Central memory CD8-positive, alpha-beta T cell (primary cell): ENCODE data around the gene DNAJC17.
A peak's percentile ranks its signal among the peaks of the same experiment; 100 is the strongest.

Experiments
- ATAC-seq: fragments of 150-1000 bp; cut with Tn5 transposase; replicated peaks from 2 replicates; pipeline ENCODE4 v1.10.0; 2022; ENCODE audit warnings: mild to moderate bottlenecking, moderate FRiP score, moderate number of reproducible peaks; ENCODE audit not compliant: poor library complexity, severe bottlenecking; ENCODE audit errors: extremely low read depth
- DNase-seq, 2 donors: peaks; one replicate each; pipeline ENCODE4 v3.0.0; 2021; ENCODE audit warnings: low spot score in 2 of 2
- H3K27ac Mint-ChIP-seq: one replicate; pipeline ENCODE4 v1.8.0; 2022; ENCODE audit warnings: low read depth, mild to moderate bottlenecking, moderate library complexity, mixed read lengths
- H3K27me3 Mint-ChIP-seq: one replicate; pipeline ENCODE4 v1.8.0; 2022; ENCODE audit warnings: mixed read lengths
- H3K36me3 Mint-ChIP-seq: one replicate; pipeline ENCODE4 v1.8.0; 2022; ENCODE audit warnings: mild to moderate bottlenecking, moderate library complexity, mixed read lengths; ENCODE audit not compliant: insufficient read depth
- H3K4me1 Mint-ChIP-seq: one replicate; pipeline ENCODE4 v1.8.0; 2022; ENCODE audit warnings: mixed read lengths
- H3K4me3 Mint-ChIP-seq: one replicate; pipeline ENCODE4 v1.8.0; 2022; ENCODE audit warnings: mild to moderate bottlenecking, moderate library complexity, mixed read lengths
- H3K9me3 Mint-ChIP-seq: one replicate; pipeline ENCODE4 v1.8.0; 2022; ENCODE audit warnings: mixed read lengths

Gene DNAJC17

DNA sequence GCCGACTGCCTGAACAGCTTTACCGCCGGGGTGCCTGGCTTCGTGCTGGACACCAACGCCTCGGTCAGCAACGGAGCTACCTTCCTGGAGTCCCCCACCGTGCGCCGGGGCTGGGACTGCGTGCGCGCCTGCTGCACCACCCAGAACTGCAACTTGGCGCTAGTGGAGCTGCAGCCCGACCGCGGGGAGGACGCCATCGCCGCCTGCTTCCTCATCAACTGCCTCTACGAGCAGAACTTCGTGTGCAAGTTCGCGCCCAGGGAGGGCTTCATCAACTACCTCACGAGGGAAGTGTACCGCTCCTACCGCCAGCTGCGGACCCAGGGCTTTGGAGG is 37.4 kb upstream of the DNAJC17 start:
- peak overlapping the region; percentile 88 for H3K4me3 Mint-ChIP-seq
- peaks cover 2% of the 10 kb centered on the region for H3K36me3 Mint-ChIP-seq

DNA sequence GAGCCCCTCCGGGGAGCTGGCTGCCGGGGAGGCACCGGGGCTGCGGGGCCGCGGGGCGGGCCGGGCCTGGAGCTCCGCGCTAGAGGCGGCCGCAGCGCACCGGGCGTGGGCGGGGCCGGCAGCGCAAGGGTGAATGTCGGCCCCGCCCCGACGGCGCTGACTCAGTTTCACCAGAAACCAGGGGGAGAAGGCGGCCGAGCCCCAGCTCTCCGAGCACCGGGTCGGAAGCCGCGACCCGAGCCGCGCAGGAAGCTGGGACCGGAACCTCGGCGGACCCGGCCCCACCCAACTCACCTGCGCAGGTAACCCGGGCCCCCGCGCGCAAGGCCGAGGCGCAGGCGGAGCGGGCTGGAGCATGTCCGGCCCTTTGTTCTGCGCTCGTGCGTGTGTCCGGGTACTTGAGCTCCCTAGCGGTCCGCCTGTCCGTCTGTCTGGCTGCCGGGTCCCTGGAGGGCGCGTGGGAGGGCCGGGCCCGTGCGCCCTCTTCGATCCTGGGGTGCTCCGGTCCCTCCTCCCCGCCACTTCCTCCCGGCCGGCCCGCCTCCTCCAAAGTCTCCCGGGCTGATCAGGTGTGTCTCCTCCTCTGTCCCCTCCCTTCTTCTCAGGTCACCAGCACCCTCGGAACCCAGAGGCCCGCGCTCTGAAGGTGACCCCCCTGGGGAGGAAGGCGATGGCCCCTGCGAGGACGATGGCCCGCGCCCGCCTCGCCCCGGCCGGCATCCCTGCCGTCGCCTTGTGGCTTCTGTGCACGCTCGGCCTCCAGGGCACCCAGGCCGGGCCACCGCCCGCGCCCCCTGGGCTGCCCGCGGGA is 36.8 kb upstream of the DNAJC17 start, which contains the start of gene SPINT1:
Gene SPINT1 (plus strand): TSS at position 164 of the 811 bp plus-strand sequence. CDS start 507 bp downstream, at position 671.
- Mint-ChIP-seq H3K36me3 (peaks cover 2% of the 10 kb centered on the region), H3K4me1 (peaks cover 12% of the 10 kb centered on the region), H3K4me3 (peak within 1 kb of the TSS; percentile 88)

More for the DNA sequence above, 37.4 kb upstream of the DNAJC17 start:
- DNase-seq (peak in 1 of 2 donors; percentile 13), ATAC-seq (peak; percentile 69)
- H3K4me1 Mint-ChIP-seq, result peaks cover 12% of the 10 kb centered on the region
- no peaks in the 10 kb centered on the region for H3K27me3 Mint-ChIP-seq
- peak overlapping the region; percentile 29 for H3K27ac Mint-ChIP-seq
- no peaks in the 10 kb centered on the region for H3K9me3 Mint-ChIP-seq

DNA sequence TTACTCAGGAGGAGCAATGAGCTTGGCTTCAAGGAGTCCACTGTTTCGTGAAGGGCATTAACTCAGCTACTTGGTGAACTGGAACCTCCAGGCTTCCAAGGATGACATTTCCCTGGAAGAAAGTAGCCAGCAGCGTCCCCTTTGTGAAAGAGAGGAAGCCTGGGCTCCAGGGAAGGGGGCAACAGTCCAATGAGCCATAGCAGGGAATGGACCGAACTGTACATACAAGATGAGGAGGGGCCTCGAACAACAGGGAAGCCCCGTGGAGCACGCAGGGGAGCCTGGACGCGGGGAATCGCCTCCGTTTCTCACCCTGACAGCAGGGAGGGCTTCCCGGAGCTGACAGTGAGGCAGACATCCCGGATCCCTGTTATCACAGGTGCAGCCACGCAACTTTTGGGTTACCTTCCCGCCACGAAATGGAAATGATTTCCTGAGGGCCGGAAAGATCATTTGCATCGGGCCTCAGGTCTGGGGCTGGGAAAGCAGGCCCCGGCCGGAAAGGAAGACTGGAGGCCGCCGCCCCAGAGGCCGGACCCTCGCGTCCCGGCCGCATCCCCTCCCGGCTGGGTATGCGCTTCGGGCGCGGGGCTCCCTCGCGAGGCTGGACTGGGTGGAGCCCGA is 36.1 kb upstream of the DNAJC17 start:
- H3K9me3 Mint-ChIP-seq, result no peaks in the 10 kb centered on the region
- no peak for ATAC-seq
- H3K36me3 Mint-ChIP-seq, result peaks cover 2% of the 10 kb centered on the region
- peak overlapping the region; percentile 82 for H3K4me3 Mint-ChIP-seq
- no peak overlapping the region for H3K27ac Mint-ChIP-seq
- no peaks in the 10 kb centered on the region for H3K27me3 Mint-ChIP-seq
- DNase-seq, result no peak
- H3K4me1 Mint-ChIP-seq, result peaks cover 12% of the 10 kb centered on the region

More for the DNA sequence above, 36.8 kb upstream of the DNAJC17 start, which contains the start of gene SPINT1:
- Mint-ChIP-seq H3K27ac (peak within 1 kb of the TSS; percentile 29), H3K27me3 (no peaks in the 10 kb centered on the region), H3K9me3 (no peaks in the 10 kb centered on the region)
- DNase-seq (peak in 1 of 2 donors; percentile 10), ATAC-seq (peak; percentile 53)

DNA sequence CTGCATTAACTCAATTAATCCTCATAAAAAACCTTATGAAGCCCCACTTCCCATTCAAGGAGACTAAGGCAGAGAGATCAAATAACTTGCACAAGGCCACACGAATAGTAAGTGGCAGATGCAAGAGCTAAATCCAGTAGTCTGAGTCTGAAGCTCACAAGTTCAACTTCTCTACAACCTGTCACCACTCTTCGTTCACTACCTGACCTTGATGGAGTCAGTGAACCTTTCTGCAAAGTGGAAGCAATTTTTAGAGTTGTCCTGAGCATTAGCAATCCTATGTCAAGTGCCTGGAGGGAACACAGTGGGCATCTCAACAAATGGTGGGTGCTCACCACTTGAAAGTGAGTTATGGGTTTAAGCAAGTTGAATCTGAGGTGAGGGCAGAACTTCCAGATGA is 34.5 kb upstream of the DNAJC17 start:
- no peak for ATAC-seq
- Mint-ChIP-seq H3K27ac (no peak overlapping the region), H3K36me3 (peaks cover 2% of the 10 kb centered on the region), H3K4me1 (peaks cover 6% of the 10 kb centered on the region), H3K9me3 (no peaks in the 10 kb centered on the region), H3K4me3 (peak overlapping the region; percentile 82), H3K27me3 (no peaks in the 10 kb centered on the region)
- no peak for DNase-seq

DNA sequence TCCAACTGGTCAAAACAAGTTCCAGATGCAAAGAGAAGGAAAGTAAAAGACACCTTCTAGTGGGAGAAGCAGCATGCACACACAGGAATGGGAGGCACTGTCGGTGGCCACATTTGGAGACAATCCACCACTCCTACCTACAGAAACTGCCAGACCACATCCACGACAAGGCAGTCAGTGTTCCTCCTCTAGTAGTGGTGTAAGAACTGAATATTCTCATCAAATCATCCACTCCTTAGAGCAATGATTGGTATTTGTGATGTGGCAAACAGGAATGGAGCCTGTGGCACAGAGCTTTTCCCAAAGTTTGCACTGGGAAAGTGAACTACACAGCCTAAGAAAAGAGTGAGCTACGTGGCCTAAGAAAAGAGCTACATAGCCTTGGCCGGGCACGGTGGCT is 31.5 kb upstream of the DNAJC17 start:
- no peaks in the 10 kb centered on the region for H3K27me3 Mint-ChIP-seq
- no peak for ATAC-seq
- no peak overlapping the region for H3K27ac Mint-ChIP-seq
- H3K36me3 Mint-ChIP-seq, result no peaks in the 10 kb centered on the region
- H3K4me3 Mint-ChIP-seq, result no peak overlapping the region
- no peaks in the 10 kb centered on the region for H3K4me1 Mint-ChIP-seq
- no peaks in the 10 kb centered on the region for H3K9me3 Mint-ChIP-seq
- DNase-seq, result no peak

DNA sequence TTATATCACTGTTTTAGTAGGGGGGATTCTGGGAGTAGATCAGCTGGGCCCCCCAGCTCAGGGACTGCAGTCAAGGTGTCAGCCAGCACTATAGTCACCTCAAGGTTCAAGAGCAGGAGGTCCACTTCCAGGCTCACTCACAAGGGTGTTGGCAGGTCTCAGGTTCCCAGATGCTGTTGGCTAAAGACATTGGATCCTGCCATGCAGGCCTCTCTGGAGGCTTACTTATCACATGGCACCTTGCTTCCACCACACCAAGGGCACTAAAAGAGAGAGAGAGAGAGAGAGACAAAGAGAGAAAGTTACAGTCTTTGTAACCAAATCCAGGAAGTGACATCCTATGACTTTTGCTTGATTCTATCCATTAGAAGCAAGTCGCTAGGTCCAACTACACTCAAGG is 28.7 kb upstream of the DNAJC17 start:
- DNase-seq, result no peak
- Mint-ChIP-seq H3K9me3 (no peaks in the 10 kb centered on the region), H3K27ac (no peak overlapping the region), H3K36me3 (no peaks in the 10 kb centered on the region), H3K27me3 (no peaks in the 10 kb centered on the region), H3K4me3 (no peak overlapping the region), H3K4me1 (no peaks in the 10 kb centered on the region)
- ATAC-seq, result no peak

DNA sequence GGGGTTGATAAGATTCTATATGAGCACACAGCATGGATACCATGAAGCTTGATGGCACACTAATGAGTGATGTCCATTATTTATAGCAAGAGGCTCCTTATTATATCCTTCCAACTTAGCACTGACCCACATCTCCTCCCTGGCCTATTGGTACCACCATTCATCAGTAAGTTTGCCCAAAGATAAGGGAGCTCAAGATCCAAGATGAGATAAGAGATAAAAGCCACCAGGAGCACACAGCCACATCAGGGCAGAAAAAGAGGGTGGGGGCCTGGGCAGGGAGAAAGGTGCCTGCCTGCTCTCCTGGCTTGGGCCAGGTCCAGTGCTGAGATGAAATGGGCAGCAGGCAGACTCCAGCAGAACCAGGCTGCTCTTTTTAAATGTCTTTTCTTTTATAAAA is 25.6 kb upstream of the DNAJC17 start:
- H3K4me1 Mint-ChIP-seq, result no peaks in the 10 kb centered on the region
- H3K36me3 Mint-ChIP-seq, result no peaks in the 10 kb centered on the region
- H3K4me3 Mint-ChIP-seq, result no peak overlapping the region
- no peaks in the 10 kb centered on the region for H3K9me3 Mint-ChIP-seq
- H3K27me3 Mint-ChIP-seq, result no peaks in the 10 kb centered on the region
- ATAC-seq (no peak), DNase-seq (no peak)
- no peak overlapping the region for H3K27ac Mint-ChIP-seq

DNA sequence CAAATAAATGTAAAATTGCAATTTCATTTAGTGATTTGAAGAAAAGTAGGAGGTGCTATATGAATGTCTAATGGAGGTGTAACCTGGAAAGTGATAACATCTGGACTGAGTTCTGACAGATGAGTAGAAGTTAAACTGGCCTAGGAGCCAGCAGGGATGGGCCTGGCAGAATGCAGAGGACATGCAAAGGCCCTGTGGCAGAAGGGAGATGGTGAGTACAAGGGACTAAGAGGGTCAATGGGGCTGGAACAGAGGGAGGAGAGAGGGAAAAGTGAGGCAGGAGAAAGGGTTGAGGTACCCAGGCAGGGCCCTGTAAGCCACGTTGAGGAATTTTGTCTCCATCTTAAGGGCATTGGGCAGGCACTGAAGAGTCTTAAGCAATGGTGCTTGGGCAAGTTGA is 24.6 kb upstream of the DNAJC17 start:
- H3K4me1 Mint-ChIP-seq, result no peaks in the 10 kb centered on the region
- no peak for DNase-seq
- no peaks in the 10 kb centered on the region for H3K36me3 Mint-ChIP-seq
- no peak overlapping the region for H3K4me3 Mint-ChIP-seq
- no peaks in the 10 kb centered on the region for H3K27me3 Mint-ChIP-seq
- H3K27ac Mint-ChIP-seq, result no peak overlapping the region
- H3K9me3 Mint-ChIP-seq, result no peaks in the 10 kb centered on the region
- no peak for ATAC-seq

DNA sequence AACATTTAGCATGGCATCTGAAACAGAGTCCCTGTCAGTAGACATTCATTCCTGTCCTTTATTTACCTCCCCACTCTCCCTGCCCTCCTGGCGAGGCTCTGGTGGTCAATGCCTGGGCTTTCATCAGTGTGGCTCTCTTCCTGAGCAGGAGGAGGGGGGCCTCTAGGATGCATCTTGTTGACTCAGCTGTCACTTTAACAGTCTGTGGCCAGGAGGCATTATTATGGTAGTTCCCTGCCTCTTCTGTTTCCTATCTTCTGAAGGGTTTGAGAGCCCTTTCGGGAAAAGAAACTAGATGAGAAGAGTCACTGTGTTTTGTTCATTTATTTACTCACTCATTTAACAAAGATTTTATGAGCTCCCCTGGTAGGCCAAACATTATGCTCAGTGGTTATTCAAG is 23.6 kb upstream of the DNAJC17 start:
- Mint-ChIP-seq H3K36me3 (no peaks in the 10 kb centered on the region), H3K4me3 (no peak overlapping the region), H3K9me3 (no peaks in the 10 kb centered on the region), H3K27me3 (no peaks in the 10 kb centered on the region), H3K4me1 (no peaks in the 10 kb centered on the region), H3K27ac (no peak overlapping the region)
- no peak for ATAC-seq
- DNase-seq, result no peak

DNA sequence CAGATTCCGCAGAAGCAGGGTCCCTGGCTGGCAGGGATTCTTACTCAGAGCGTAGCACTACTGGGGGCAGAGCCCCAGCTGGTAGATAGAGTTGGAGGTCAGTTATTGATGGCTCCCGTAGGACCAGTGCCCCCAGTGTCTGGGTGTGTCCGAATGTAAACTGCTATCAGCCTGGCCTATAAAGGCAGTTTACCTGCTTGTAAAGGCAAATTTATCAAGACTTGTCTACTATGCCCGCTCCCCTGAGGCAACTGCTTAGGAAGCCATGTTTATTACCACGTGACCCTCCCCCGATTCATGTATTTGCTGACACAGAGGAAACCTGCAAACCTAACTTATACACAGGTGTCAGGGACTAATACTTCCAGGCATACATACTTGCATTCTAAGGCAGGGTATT is 21.8 kb upstream of the DNAJC17 start:
- peaks cover 11% of the 10 kb centered on the region for H3K27me3 Mint-ChIP-seq
- H3K27ac Mint-ChIP-seq, result no peak overlapping the region
- H3K36me3 Mint-ChIP-seq, result no peaks in the 10 kb centered on the region
- no peaks in the 10 kb centered on the region for H3K9me3 Mint-ChIP-seq
- no peaks in the 10 kb centered on the region for H3K4me1 Mint-ChIP-seq
- no peak overlapping the region for H3K4me3 Mint-ChIP-seq
- ATAC-seq, result no peak
- DNase-seq, result no peak

DNA sequence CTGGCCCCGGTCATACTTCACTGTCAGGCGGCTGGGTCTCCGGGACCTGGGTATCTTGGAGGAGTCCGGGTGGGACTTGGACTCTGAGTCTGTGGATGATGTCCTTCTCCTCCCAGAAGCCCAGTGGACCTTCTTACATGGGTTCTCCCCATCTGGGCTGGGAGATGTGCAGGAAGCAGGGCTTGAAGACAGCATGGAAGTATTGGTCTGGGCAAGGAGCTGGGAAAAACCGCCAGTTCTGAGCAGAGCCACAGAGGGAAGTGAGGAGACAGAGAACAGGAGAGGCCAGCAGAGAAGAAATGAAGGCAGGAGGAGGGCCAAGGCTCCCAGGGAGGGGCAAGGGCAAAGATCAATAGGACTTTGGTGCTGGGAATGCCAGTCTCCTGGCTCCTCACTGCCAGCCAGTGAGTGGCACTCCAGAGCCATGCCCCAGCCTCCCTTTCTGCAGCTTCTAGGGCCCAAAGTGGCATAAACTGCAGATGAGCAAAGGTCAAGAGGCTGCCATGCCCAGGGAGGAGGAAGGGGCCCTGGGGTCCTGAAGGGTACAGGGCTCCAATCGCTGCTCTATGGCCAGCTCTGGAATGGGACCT is 21.3 kb upstream of the DNAJC17 start, which contains the start of gene PPP1R14D:
Gene PPP1R14D (minus strand): TSS at position 262 of the 590 bp plus-strand sequence. CDS start 67 bp downstream, at position 195.
- no peak for DNase-seq
- no peak within 1 kb of the TSS for H3K27ac Mint-ChIP-seq
- no peak for ATAC-seq
- no peaks in the 10 kb centered on the region for H3K4me1 Mint-ChIP-seq
- H3K4me3 Mint-ChIP-seq, result no peak within 1 kb of the TSS
- no peaks in the 10 kb centered on the region for H3K36me3 Mint-ChIP-seq
- H3K9me3 Mint-ChIP-seq, result no peaks in the 10 kb centered on the region
- H3K27me3 Mint-ChIP-seq, result peaks cover 12% of the 10 kb centered on the region

DNA sequence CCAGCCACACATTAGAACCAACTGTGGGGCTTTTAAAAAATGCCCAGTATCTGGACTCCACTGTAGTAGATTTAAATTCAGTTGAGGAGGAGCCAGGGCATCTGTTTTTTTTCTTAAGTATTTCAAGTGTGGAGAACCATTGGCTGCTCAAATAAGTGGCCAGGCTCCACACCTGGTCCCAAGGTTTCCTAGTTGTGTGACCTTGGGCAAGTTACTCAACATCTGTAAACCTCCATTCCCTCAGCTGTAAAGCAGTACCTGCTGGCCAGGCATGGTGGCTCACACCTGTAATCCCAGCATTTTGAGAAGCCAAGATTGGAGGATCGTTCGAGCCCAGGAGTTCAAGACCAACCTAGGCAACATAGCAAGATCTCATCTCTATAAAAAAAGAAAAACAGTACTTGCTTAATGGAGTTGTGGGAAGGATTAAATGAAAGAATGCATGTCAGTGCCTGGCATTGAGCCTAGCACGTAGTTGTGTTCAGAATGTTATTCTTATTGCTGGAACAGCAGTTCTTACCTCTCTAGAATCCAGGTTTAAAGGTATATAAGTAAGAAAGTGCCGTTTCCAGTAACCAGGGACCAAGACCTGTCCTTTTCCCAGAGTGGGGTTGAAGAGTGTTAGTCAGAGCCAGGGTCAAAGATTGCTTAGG is 19.3 kb upstream of the DNAJC17 start:
- H3K36me3 Mint-ChIP-seq, result no peaks in the 10 kb centered on the region
- no peak overlapping the region for H3K27ac Mint-ChIP-seq
- peaks cover 12% of the 10 kb centered on the region for H3K27me3 Mint-ChIP-seq
- no peak for DNase-seq
- H3K4me3 Mint-ChIP-seq, result no peak overlapping the region
- H3K9me3 Mint-ChIP-seq, result no peaks in the 10 kb centered on the region
- no peaks in the 10 kb centered on the region for H3K4me1 Mint-ChIP-seq
- ATAC-seq, result no peak
